Kidney epithelial cell (primary cell): ENCODE measurements around the gene TYW1. TPM values are rescaled to one million over a fixed set of nuclear protein-coding genes. Genes with fewer than 3 reads are reported as not detected.
"Not testable (repeated sequence)": the region's sequence is repeated elsewhere in the genome, so short reads cannot be mapped to it uniquely, and the experiment has no call there.

Experiments used
- DNase-seq: peaks from one replicate; pipeline ENCODE4 v3.0.0-alpha.2; 2010; ENCODE audit warnings: low read depth
- H3K27me3 ChIP-seq: 2 replicates; pipeline ENCODE4 v1.6.0; 2011; ENCODE audit warnings: low read length; ENCODE audit not compliant: control insufficient read depth, insufficient read depth
- H3K36me3 ChIP-seq: 2 replicates; pipeline ENCODE4 v1.5.1; 2011; ENCODE audit warnings: low read length; ENCODE audit not compliant: control insufficient read depth, insufficient read depth
- H3K4me3 ChIP-seq: 2 replicates; pipeline ENCODE4 v1.5.1; 2011; ENCODE audit warnings: low read depth, mild to moderate bottlenecking, control low read depth, low read length
- total RNA-seq: library from RNA; depleted of rRNA; stranded (reverse); fragments of >200 nt; gene quantifications from 2 replicates; pipeline ENCODE4 v1.2.3, GENCODE V29; 2015
- TF ChIP-seq, protein P1 (sequence below): IDR thresholded peaks from 2 replicates; pipeline ENCODE4 v1.5.1; 2011; ENCODE audit warnings: mild to moderate bottlenecking, moderate library complexity, low read length, control low read depth, inconsistent platforms; ENCODE audit not compliant: insufficient read depth, poor library complexity, severe bottlenecking

TYW1 gene
- total RNA-seq, 1 donor from 2014 or later, result 19.0 TPM

- DNase-seq, H3K36me3 ChIP-seq, H3K27me3 ChIP-seq, H3K4me3 ChIP-seq: not testable (repeated sequence)
Measured at GRCh38 chr7:67230029-67230428, 233.4 kb downstream of the TYW1 start.

DNA sequence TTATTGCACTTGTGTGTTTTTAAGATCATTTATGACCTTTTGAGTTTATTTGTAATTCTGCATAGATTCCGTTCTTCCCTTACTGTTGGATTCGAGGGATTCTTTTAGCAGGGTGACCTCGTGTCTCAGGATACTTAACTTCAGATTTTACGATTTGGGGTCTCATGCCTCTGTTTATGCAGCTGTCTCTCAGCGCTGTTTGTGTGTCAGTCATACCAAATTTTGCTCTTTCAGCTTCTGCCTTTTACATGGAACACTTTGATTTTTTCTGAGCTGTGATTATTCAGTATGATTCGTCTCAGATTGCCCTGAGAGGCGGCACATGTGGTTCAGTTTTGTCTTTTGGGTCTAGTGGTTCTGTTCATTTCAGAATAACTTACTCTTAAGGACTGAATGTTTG, 236.9 kb downstream of the TYW1 start:
- H3K36me3 ChIP-seq, H3K27me3 ChIP-seq, DNase-seq, H3K4me3 ChIP-seq: not testable (repeated sequence)

GRCh38 chr7:67236216-67236615, 239.6 kb downstream of the TYW1 start:
- not testable (repeated sequence) for H3K36me3 ChIP-seq, DNase-seq, H3K27me3 ChIP-seq, H3K4me3 ChIP-seq

GRCh38 chr7:67242871-67243270, 246.2 kb downstream of the TYW1 start:
- not testable (repeated sequence) for H3K27me3 ChIP-seq, DNase-seq, H3K36me3 ChIP-seq, H3K4me3 ChIP-seq

GRCh38 chr7:67248364-67248763, 251.7 kb downstream of the TYW1 start:
- H3K27me3 ChIP-seq, H3K4me3 ChIP-seq, H3K36me3 ChIP-seq, DNase-seq: not testable (repeated sequence)

DNA sequence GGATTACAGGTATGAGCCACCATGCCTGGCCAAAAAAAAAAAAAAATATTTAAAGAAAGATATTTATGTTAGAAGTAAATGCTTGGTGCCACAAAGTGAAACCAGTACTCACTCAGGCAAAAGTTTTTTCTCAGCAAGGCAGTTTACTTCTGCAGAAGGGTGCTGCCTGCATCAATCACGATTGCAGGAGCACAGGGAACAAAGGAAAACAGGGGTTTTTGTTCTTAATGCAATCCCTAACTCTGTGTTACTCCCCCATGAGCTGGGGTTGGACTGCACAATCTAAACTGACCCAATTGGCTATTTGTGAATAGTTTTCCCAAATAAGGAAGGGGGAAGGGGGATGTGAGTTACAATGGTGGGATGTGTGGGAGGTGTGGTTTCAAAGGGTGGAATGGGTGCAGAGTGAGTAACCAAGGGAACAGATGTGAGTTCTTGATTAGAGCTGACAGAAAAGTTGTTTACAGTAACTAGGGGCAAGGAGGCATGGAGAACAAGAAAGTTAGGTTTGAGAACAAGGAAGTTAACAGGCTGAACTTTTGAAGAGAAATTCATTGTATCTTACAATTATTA, 255.4 kb downstream of the TYW1 start:
- Histone ChIP-seq H3K36me3 (no peaks in the 10 kb centered on the region), H3K4me3 (no peak overlapping the region), H3K27me3 (no peaks in the 10 kb centered on the region)
- no peak for DNase-seq
- TF ChIP-seq, protein P1, sequence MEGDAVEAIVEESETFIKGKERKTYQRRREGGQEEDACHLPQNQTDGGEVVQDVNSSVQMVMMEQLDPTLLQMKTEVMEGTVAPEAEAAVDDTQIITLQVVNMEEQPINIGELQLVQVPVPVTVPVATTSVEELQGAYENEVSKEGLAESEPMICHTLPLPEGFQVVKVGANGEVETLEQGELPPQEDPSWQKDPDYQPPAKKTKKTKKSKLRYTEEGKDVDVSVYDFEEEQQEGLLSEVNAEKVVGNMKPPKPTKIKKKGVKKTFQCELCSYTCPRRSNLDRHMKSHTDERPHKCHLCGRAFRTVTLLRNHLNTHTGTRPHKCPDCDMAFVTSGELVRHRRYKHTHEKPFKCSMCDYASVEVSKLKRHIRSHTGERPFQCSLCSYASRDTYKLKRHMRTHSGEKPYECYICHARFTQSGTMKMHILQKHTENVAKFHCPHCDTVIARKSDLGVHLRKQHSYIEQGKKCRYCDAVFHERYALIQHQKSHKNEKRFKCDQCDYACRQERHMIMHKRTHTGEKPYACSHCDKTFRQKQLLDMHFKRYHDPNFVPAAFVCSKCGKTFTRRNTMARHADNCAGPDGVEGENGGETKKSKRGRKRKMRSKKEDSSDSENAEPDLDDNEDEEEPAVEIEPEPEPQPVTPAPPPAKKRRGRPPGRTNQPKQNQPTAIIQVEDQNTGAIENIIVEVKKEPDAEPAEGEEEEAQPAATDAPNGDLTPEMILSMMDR, result no peak

DNA sequence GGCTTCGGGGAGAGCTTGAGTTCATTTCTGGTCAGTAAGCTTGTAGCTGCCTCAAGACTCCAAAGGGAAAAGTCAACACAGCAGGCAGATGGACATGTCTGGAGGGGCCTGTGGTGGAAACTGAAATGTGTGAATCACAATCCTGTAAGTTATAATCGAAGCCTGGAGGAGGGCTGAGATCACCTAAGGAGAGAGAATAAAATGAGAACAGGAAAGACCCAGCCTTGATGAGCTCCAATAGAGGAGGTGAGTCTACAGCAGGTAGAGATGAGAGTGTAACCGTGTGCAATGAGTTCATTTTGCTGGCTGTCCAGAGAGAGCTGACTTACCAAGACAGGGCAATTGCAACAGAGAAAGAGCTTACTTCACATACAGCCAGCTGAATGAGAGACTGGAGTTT, 258.4 kb downstream of the TYW1 start:
- H3K4me3 ChIP-seq, DNase-seq: not testable (repeated sequence)

DNA sequence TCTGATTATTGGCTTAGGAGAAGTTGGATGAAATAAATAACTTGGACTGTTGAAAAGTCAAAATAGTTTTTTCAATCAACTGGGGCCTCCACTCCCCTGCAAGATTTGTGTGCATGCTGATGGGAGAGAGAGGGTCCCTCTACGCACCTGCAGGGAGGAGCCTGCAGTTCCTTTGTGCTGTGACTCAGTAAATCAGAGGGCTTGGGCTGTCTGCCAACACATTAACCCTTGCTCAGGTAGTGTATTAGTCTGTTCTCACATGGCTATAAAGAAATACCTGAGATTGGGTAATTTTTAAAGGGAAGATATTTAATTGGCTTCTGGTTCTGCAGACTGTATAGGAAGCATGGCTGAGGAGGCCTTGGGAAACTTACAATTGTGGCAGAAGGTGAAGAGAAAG, 261.1 kb downstream of the TYW1 start:
- not testable (repeated sequence) for H3K4me3 ChIP-seq, DNase-seq, H3K27me3 ChIP-seq, H3K36me3 ChIP-seq

More for the DNA sequence above, 258.4 kb downstream of the TYW1 start:
- not testable (repeated sequence) for H3K27me3 ChIP-seq, H3K36me3 ChIP-seq

GRCh38 chr7:67259363-67259762, 262.7 kb downstream of the TYW1 start:
- not testable (repeated sequence) for DNase-seq, H3K4me3 ChIP-seq, H3K36me3 ChIP-seq, H3K27me3 ChIP-seq

DNA sequence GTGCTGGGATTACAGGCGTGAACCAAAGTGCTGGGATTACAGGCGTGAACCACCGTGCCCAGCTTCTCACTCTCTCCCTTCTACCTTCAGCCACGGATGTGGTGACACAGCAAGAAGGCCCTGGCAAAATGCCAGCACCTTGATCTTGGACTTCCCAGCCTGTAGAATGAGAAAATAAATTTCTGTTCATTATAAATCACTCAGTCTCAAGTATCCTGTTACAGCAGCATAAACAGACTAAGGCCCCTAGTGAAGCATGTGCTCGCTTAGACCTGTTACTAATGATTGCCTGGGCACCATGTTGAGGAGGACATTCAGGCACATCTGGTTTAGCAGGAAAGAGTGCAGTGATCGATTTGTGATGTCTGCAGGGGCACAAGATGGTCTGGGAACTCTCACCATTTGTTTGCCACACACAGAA, 263.5 kb downstream of the TYW1 start:
- not testable (repeated sequence) for H3K4me3 ChIP-seq, DNase-seq, H3K27me3 ChIP-seq, H3K36me3 ChIP-seq

DNA sequence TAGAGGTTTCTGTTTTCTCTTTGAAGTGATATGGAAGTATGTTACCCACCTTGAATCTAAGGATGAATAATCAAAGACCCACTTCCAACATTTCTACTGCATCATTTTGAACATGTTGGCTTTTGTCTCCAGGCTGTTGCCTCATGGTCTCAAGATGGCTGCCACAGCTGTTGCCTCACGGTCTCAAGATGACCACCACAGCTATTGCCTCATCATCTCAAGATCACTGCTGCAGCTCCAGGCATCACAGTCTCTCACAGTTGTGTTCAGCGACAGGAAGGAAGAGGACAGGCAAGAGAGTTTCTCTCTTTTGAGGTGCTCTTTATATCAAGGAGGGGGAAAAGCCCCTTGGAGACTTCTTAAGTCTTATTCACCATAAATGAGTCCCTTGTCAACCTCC, 267.4 kb downstream of the TYW1 start:
- not testable (repeated sequence) for H3K36me3 ChIP-seq, H3K4me3 ChIP-seq, H3K27me3 ChIP-seq, DNase-seq

DNA sequence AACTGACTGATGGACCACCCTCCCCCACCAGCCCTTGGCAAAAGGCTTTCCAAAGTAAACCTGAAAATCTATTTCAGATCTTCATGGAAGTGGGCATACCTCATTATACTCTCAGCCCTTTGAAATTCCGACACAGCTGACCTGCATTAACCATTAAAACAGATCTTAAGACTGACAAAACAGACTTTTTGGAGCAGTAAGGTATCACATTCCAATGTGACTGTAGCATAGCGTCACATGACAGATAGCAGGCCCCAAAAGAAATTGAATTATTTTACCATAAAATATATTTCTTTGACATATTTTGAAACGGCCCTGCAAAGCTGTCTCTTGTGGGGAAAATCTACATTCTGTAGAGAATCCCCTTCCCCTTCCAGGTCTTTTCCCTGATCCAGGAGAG, 269.4 kb downstream of the TYW1 start:
- DNase-seq, H3K27me3 ChIP-seq, H3K4me3 ChIP-seq, H3K36me3 ChIP-seq: not testable (repeated sequence)
